RPMI8226 (cell line): Measurements from ENCODE around the gene AQP12A.

Experiments
- DNase-seq: peaks from one replicate; pipeline ENCODE4 v3.0.0-alpha.2; 2015

AQP12A gene

GRCh38 chr2:240726876-240727275, 35.2 kb downstream of the AQP12A start:
- no peak for DNase-seq

- no peak for DNase-seq
These were observed 35.8 kb downstream of the AQP12A start for GRCh38 chr2:240727439-240727838.

- DNase-seq, result no peak
These were observed 36.2 kb downstream of the AQP12A start for GRCh38 chr2:240727913-240728312.

- DNase-seq, result no peak
These were observed 36.7 kb downstream of the AQP12A start for GRCh38 chr2:240728361-240728760.

GRCh38 chr2:240728827-240729226, 37.2 kb downstream of the AQP12A start:
- no peak for DNase-seq

- no peak for DNase-seq
These were observed 39.0 kb downstream of the AQP12A start for GRCh38 chr2:240730501-240731177.

GRCh38 chr2:240731178-240731545, 39.5 kb downstream of the AQP12A start:
- DNase-seq, result peak; percentile 50

- no peak for DNase-seq
These were observed 40.5 kb downstream of the AQP12A start for GRCh38 chr2:240732184-240732583.

- DNase-seq, result no peak
These were observed 41.4 kb downstream of the AQP12A start for GRCh38 chr2:240732911-240733622.

GRCh38 chr2:240733803-240734495, 42.3 kb downstream of the AQP12A start:
- peak; percentile 33 for DNase-seq

GRCh38 chr2:240734756-240735155, 43.1 kb downstream of the AQP12A start:
- no peak for DNase-seq

- no peak for DNase-seq
These were observed 43.8 kb downstream of the AQP12A start for GRCh38 chr2:240735476-240735875.

GRCh38 chr2:240736281-240737250, 44.9 kb downstream of the AQP12A start:
- no peak for DNase-seq

GRCh38 chr2:240737512-240737911, 45.8 kb downstream of the AQP12A start:
- DNase-seq, result no peak

- no peak for DNase-seq
These were observed 46.3 kb downstream of the AQP12A start for GRCh38 chr2:240737958-240738357.

GRCh38 chr2:240739797-240740196, 48.1 kb downstream of the AQP12A start:
- DNase-seq, result no peak

GRCh38 chr2:240741091-240741490, 49.4 kb downstream of the AQP12A start:
- DNase-seq, result no peak

- DNase-seq, result no peak
These were observed 51.0 kb downstream of the AQP12A start for GRCh38 chr2:240742602-240743095.

GRCh38 chr2:240745456-240745855, 53.8 kb downstream of the AQP12A start:
- no peak for DNase-seq

- no peak for DNase-seq
These were observed 54.3 kb downstream of the AQP12A start for GRCh38 chr2:240745962-240746361.

- no peak for DNase-seq
These were observed 55.0 kb downstream of the AQP12A start for GRCh38 chr2:240746671-240747070.

GRCh38 chr2:240747256-240747655, 55.6 kb downstream of the AQP12A start:
- no peak for DNase-seq
